Activated B cell treated with CpG ODN at 0.5 μM for 24 hours (primary cell): ENCODE results near the gene HS1BP3. TPM values are rescaled to one million over a fixed set of nuclear protein-coding genes. Genes with fewer than 3 reads are reported as not detected.

Source experiments
- ATAC-seq: fragments of 200-7000 bp; cut with Tn5 transposase; one replicate; pipeline ENCODE4 v1.10.0; 2021; ENCODE audit warnings: low read depth, mild to moderate bottlenecking, moderate library complexity
- CTCF ChIA-PET: fragments of 350-600 bp; sonication (Branson Sonifier 250); formaldehyde crosslinking; loops from one replicate; lab custom pipeline; 2021; ENCODE audit warnings: antibody characterized with exemption; lab: Charles Lee
- POLR2A ChIA-PET: fragments of 350-600 bp; sonication (Branson Sonifier 250); formaldehyde crosslinking; loops from one replicate; lab custom pipeline; 2021; ENCODE audit warnings: antibody characterized with exemption; lab: Charles Lee
- DNase-seq: peaks from one replicate; pipeline ENCODE4 v3.0.0; 2022
- H3K27ac Mint-ChIP-seq: one replicate; pipeline ENCODE4 v1.8.0; 2020; ENCODE audit warnings: mixed read lengths
- H3K27me3 Mint-ChIP-seq: one replicate; pipeline ENCODE4 v1.8.0; 2021; ENCODE audit warnings: mixed read lengths
- H3K36me3 Mint-ChIP-seq: one replicate; pipeline ENCODE4 v1.8.0; 2021; ENCODE audit warnings: low read depth, mixed read lengths
- H3K4me1 Mint-ChIP-seq: one replicate; pipeline ENCODE4 v1.8.0; 2021; ENCODE audit warnings: mixed read lengths
- H3K4me3 Mint-ChIP-seq: one replicate; pipeline ENCODE4 v1.8.0; 2020; ENCODE audit warnings: mild to moderate bottlenecking, mixed read lengths
- H3K9me3 Mint-ChIP-seq: one replicate; pipeline ENCODE4 v1.8.0; 2020; ENCODE audit warnings: mixed read lengths
- CTCF ChIP-seq: fragments of 200-600 bp; IDR thresholded peaks from one replicate; pipeline ENCODE4 v1.8.0; 2022; ENCODE audit warnings: antibody characterized with exemption, mild to moderate bottlenecking
- intact Hi-C: fragments of 100-400 bp; cut with micrococcal nuclease; formaldehyde crosslinking; loops from one replicate; pipeline ENCODE4 v1.15.1; 2024
- total RNA-seq: library from RNA; stranded (reverse); gene quantifications from 2 replicates; pipeline ENCODE4 v1.2.3, GENCODE V29; 2022

HS1BP3 gene
- total RNA-seq, 1 donor from 2014 or later = 13.1 TPM

- ChIA-PET CTCF (interaction anchor here (0.6 to 5.0 kb wide), 13 partner anchors 13 to 287 kb away, joined by 3 to 69 read pairs (median 4); partner anchors contain the start of genes GDF7 and HS1BP3), POLR2A (interaction anchor here (0.7 to 5.4 kb wide), 5 partner anchors 12 to 231 kb away, joined by 3 to 116 read pairs (median 5); partner anchors contain the start of genes GDF7, HS1BP3 and RHOB)
- intact Hi-C loops = no loop called here
- H3K9me3 Mint-ChIP-seq = no peaks in the 10 kb centered on the region
- H3K4me3 Mint-ChIP-seq = no peak overlapping the region
- peaks cover 60% of the 10 kb centered on the region for H3K4me1 Mint-ChIP-seq
- H3K27ac Mint-ChIP-seq = peak overlapping the region; percentile 94
- TF ChIP-seq CTCF = no peak
- DNase-seq = no peak
- H3K27me3 Mint-ChIP-seq = no peaks in the 10 kb centered on the region
- ATAC-seq = no peak
- H3K36me3 Mint-ChIP-seq = peaks cover 26% of the 10 kb centered on the region
Measured at GRCh38 chr2:20678086-20678395, 27.1 kb upstream of the HS1BP3 start.

- ATAC-seq (peak; percentile 15), DNase-seq (no peak)
- H3K27ac Mint-ChIP-seq = peak overlapping the region; percentile 94
- ChIA-PET POLR2A (interaction anchor here (0.7 to 5.4 kb wide), 8 partner anchors 11 to 231 kb away, joined by 3 to 116 read pairs (median 11); partner anchors contain the start of genes GDF7, HS1BP3, LDAH and RHOB), CTCF (interaction anchor here (0.6 to 5.0 kb wide), 16 partner anchors 12 to 288 kb away, joined by 3 to 69 read pairs (median 4); partner anchors contain the start of genes GDF7 and HS1BP3)
- intact Hi-C loops = loop anchor here (1.0 to 2.0 kb wide), 2 partner anchors 17 to 145 kb away; no protein-coding TSS in a partner anchor
- no peaks in the 10 kb centered on the region for H3K27me3 Mint-ChIP-seq
- no peak for TF ChIP-seq CTCF
- peaks cover 65% of the 10 kb centered on the region for H3K4me1 Mint-ChIP-seq
- peak overlapping the region; percentile 64 for H3K4me3 Mint-ChIP-seq
- peaks cover 23% of the 10 kb centered on the region for H3K36me3 Mint-ChIP-seq
- no peaks in the 10 kb centered on the region for H3K9me3 Mint-ChIP-seq
Measured at GRCh38 chr2:20677301-20678085, 26.6 kb upstream of the HS1BP3 start.

- H3K9me3 Mint-ChIP-seq = no peaks in the 10 kb centered on the region
- H3K4me3 Mint-ChIP-seq = peak overlapping the region; percentile 64
- H3K4me1 Mint-ChIP-seq = peaks cover 70% of the 10 kb centered on the region
- CTCF ChIA-PET = interaction anchor here (0.6 to 5.0 kb wide), 20 partner anchors 8 to 289 kb away, joined by 3 to 69 read pairs (median 4); partner anchors contain the start of genes GDF7 and HS1BP3
- no peak for DNase-seq
- no peaks in the 10 kb centered on the region for H3K27me3 Mint-ChIP-seq
- H3K36me3 Mint-ChIP-seq = peaks cover 15% of the 10 kb centered on the region
- TF ChIP-seq CTCF = no peak
- H3K27ac Mint-ChIP-seq = peak overlapping the region; percentile 94
- POLR2A ChIA-PET = interaction anchor here (0.8 to 5.4 kb wide), 8 partner anchors 10 to 230 kb away, joined by 4 to 116 read pairs (median 11); partner anchors contain the start of genes GDF7, HS1BP3, LDAH and RHOB
- intact Hi-C loops = loop anchor here (1.0 to 2.0 kb wide), 3 partner anchors 9 to 146 kb away; partner anchors contain the start of gene GDF7
- peak; percentile 72 for ATAC-seq
Measured at GRCh38 chr2:20676353-20677215, 25.7 kb upstream of the HS1BP3 start.

GRCh38 chr2:20675701-20676352 is 24.9 kb upstream of the HS1BP3 start:
- TF ChIP-seq CTCF = no peak
- intact Hi-C loops = loop anchor here (1.0 to 2.0 kb wide), 2 partner anchors 9 to 15 kb away; partner anchors contain the start of gene GDF7
- DNase-seq (peak; percentile 51), ATAC-seq (peak; percentile 82)
- Mint-ChIP-seq H3K4me1 (peaks cover 73% of the 10 kb centered on the region), H3K27ac (peak overlapping the region; percentile 94), H3K36me3 (peaks cover 14% of the 10 kb centered on the region), H3K27me3 (no peaks in the 10 kb centered on the region), H3K9me3 (no peaks in the 10 kb centered on the region), H3K4me3 (peak overlapping the region; percentile 64)
- POLR2A ChIA-PET = interaction anchor here (0.8 to 5.4 kb wide), 7 partner anchors 9 to 147 kb away, joined by 3 to 116 read pairs (median 15); partner anchors contain the start of genes GDF7, HS1BP3 and LDAH
- CTCF ChIA-PET = interaction anchor here (0.6 to 5.0 kb wide), 14 partner anchors 9 to 289 kb away, joined by 3 to 69 read pairs (median 3); partner anchors contain the start of genes GDF7 and HS1BP3
